BE2C (cell line): Measurements from ENCODE around the gene PITRM1.

ENCODE experiments used
- DNase-seq: peaks from one replicate; pipeline ENCODE4 v3.0.0-alpha.2; 2020
- H3K27me3 ChIP-seq: fragments of 250-450 bp; sonication (Bioruptor Pico); 2 replicates; pipeline ENCODE4 v1.5.1; 2020; ENCODE audit warnings: mild to moderate bottlenecking
- H3K36me3 ChIP-seq: fragments of 250-450 bp; sonication (Bioruptor Pico); 2 replicates; pipeline ENCODE4 v1.5.1; 2020; ENCODE audit warnings: mild to moderate bottlenecking
- H3K4me1 ChIP-seq: fragments of 250-450 bp; sonication (Bioruptor Pico); 2 replicates; pipeline ENCODE4 v1.5.1; 2020
- H3K4me3 ChIP-seq: 2 replicates; pipeline ENCODE4 v1.5.1; 2011; ENCODE audit warnings: low read depth, low read length
- H3K9me3 ChIP-seq: fragments of 250-450 bp; sonication (Bioruptor Pico); 2 replicates; pipeline ENCODE4 v1.5.1; 2020
- TF ChIP-seq, protein P1 (sequence below): IDR thresholded peaks from 2 replicates; pipeline ENCODE4 v1.5.1; 2012; ENCODE audit warnings: mild to moderate bottlenecking, low read depth, low read length

Gene PITRM1

DNA sequence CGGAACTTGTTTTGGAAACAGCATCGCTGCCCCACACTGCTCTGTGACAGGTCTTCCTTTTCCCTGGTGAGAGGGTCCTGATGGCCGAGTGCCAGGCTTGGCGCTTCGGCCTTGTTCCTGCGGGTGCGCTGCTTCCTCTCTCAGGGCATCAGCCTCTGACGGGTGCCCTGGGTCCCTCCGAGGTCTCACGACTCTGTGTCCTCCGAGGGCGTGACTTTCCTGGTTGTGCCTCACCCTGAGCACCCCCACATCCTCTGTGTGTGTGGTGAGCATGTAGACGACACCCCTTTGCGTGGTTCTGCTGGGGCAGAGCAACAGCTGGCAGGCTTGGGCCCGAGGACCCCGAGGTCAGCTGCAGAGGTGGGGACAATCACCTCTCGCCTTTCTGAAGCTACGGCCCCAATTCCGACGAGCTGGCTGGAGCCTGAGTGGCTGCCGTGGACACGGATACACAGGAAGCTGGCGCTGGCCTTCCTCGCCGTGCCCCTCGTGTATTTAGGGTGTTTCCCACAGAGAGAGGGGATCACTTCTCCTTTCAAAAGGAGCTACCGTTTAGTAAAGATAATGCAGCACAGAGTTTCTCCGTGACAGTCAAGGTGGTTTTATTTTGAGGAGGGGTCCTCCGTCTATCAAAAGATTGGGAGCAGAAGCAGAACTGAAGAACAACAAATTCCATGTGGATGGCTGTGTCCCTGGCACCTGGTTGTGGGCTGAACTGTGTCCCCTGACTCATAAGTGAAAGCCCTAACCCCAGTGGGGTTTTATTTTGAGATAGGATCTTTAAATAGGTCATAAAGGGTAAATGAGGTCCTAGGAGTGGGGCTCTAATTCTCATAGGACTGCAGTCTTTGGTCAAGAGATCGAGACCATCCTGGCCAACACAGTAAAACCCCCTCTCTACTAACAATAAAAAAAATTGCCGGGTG, 36.2 kb upstream of the PITRM1 start:
- no peaks in the 10 kb centered on the region for H3K36me3 ChIP-seq
- no peaks in the 10 kb centered on the region for H3K9me3 ChIP-seq
- H3K27me3 ChIP-seq = peaks cover 4% of the 10 kb centered on the region; the same call in 1 of the 2 replicates
- TF ChIP-seq, protein P1, sequence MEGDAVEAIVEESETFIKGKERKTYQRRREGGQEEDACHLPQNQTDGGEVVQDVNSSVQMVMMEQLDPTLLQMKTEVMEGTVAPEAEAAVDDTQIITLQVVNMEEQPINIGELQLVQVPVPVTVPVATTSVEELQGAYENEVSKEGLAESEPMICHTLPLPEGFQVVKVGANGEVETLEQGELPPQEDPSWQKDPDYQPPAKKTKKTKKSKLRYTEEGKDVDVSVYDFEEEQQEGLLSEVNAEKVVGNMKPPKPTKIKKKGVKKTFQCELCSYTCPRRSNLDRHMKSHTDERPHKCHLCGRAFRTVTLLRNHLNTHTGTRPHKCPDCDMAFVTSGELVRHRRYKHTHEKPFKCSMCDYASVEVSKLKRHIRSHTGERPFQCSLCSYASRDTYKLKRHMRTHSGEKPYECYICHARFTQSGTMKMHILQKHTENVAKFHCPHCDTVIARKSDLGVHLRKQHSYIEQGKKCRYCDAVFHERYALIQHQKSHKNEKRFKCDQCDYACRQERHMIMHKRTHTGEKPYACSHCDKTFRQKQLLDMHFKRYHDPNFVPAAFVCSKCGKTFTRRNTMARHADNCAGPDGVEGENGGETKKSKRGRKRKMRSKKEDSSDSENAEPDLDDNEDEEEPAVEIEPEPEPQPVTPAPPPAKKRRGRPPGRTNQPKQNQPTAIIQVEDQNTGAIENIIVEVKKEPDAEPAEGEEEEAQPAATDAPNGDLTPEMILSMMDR = no peak
- no peak for DNase-seq
- H3K4me1 ChIP-seq = no peaks in the 10 kb centered on the region
- H3K4me3 ChIP-seq = no peak overlapping the region

DNA sequence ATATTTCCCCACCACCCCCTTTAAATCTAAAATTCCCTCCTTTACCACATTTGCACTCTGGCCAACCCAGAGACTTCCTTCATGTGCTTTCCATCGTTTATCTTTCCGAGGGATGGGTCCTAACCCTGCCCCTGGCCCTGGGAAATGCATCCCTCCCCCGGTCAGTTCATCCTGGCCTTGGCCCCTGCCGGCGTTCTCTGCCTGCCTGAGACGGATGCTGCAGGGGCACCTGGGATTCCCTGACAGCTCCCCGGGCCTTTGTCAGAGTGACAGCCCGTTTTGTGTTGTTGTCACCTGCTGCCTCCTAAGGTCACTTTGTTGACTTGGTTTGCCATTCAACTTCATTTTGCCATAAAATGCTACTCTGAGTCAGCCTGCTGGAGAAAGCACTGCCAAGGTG, 34.8 kb upstream of the PITRM1 start:
- TF ChIP-seq, protein P1 = no peak
- Histone ChIP-seq H3K4me3 (no peak overlapping the region), H3K9me3 (no peaks in the 10 kb centered on the region), H3K27me3 (peaks cover 7% of the 10 kb centered on the region; the same call in 1 of the 2 replicates), H3K4me1 (no peaks in the 10 kb centered on the region), H3K36me3 (no peaks in the 10 kb centered on the region)
- no peak for DNase-seq

DNA sequence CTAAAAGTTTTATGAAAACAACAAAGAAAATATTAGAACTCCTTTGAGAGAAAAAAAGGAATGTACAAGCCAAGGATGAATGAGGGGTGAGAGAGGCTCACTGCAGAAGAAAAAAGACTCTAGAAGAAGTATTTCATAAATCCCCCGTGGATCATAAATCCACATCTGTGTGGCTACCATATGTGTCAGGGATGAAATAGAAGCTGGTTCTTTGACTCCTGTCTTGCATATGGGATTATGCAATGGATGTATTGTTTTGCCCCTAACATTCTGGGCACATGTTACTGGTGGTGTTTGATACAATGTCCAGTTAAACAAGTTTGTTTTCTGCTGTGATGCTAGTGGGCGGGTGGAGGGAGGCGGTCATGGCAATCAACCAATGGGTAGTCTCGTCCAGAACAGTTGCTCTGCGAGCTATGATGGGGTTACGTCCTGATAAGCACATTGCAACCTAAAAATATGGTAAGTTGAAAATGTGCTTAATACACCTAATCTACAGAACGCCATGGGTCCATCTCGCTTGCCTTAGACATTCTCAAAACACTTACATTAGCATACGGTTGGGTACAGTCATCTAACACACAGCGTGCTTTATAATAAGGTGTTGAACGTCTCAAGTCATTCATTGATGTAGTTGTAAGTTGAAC, 34.1 kb upstream of the PITRM1 start:
- no peaks in the 10 kb centered on the region for H3K9me3 ChIP-seq
- DNase-seq = no peak
- no peaks in the 10 kb centered on the region for H3K36me3 ChIP-seq
- H3K4me3 ChIP-seq = no peak overlapping the region
- TF ChIP-seq, protein P1 = no peak
- no peaks in the 10 kb centered on the region for H3K4me1 ChIP-seq
- peaks cover 7% of the 10 kb centered on the region; the same call in 1 of the 2 replicates for H3K27me3 ChIP-seq

- TF ChIP-seq, protein P1 = no peak
- no peaks in the 10 kb centered on the region for H3K4me1 ChIP-seq
These were observed 31.4 kb upstream of the PITRM1 start for GRCh38 chr10:3203972-3204371.

GRCh38 chr10:3203016-3203811, 30.6 kb upstream of the PITRM1 start:
- Histone ChIP-seq H3K27me3 (peaks cover 15% of the 10 kb centered on the region; the same call in 1 of the 2 replicates), H3K36me3 (no peaks in the 10 kb centered on the region), H3K4me3 (no peak overlapping the region), H3K9me3 (no peaks in the 10 kb centered on the region), H3K4me1 (no peaks in the 10 kb centered on the region)
- DNase-seq = no peak
- TF ChIP-seq, protein P1 = no peak

More at GRCh38 chr10:3203972-3204371, 31.4 kb upstream of the PITRM1 start:
- Histone ChIP-seq H3K27me3 (peaks cover 8% of the 10 kb centered on the region; the same call in 1 of the 2 replicates), H3K4me3 (no peak overlapping the region), H3K9me3 (no peaks in the 10 kb centered on the region), H3K36me3 (no peaks in the 10 kb centered on the region)
- DNase-seq = no peak
